AG08395 (cell line): ENCODE data around the gene CAMK1G.

Experiments used
- DNase-seq: peaks from one replicate; pipeline ENCODE4 v3.0.0; 2012; ENCODE audit warnings: mixed read lengths, low spot score

Gene CAMK1G

GRCh38 chr1:209619696-209620486 is 36.4 kb downstream of the CAMK1G start:
- DNase-seq, result no peak

GRCh38 chr1:209620487-209620884 is 37.0 kb downstream of the CAMK1G start:
- no peak for DNase-seq

GRCh38 chr1:209621286-209621685 is 37.8 kb downstream of the CAMK1G start:
- no peak for DNase-seq

- DNase-seq, result no peak
Observed at GRCh38 chr1:209621741-209622655, 38.5 kb downstream of the CAMK1G start.

- no peak for DNase-seq
Observed at GRCh38 chr1:209622841-209623829, 39.6 kb downstream of the CAMK1G start.

GRCh38 chr1:209624558-209625549 is 41.3 kb downstream of the CAMK1G start:
- no peak for DNase-seq

- no peak for DNase-seq
Observed at GRCh38 chr1:209625791-209626285, 42.3 kb downstream of the CAMK1G start.

GRCh38 chr1:209626346-209627026 is 43.0 kb downstream of the CAMK1G start:
- DNase-seq, result no peak

GRCh38 chr1:209627027-209627731 is 43.7 kb downstream of the CAMK1G start:
- DNase-seq, result no peak

- peak; percentile 68 for DNase-seq
Observed at GRCh38 chr1:209627732-209628196, 44.2 kb downstream of the CAMK1G start.

GRCh38 chr1:209628618-209629299 is 45.2 kb downstream of the CAMK1G start:
- DNase-seq, result no peak

GRCh38 chr1:209629621-209630382 is 46.3 kb downstream of the CAMK1G start:
- no peak for DNase-seq

- no peak for DNase-seq
Observed at GRCh38 chr1:209630383-209631225, 47.1 kb downstream of the CAMK1G start.

GRCh38 chr1:209633335-209633997 is 50.0 kb downstream of the CAMK1G start:
- peak; percentile 38 for DNase-seq

GRCh38 chr1:209634005-209634737 is 50.7 kb downstream of the CAMK1G start:
- DNase-seq, result no peak
